PC-3 (cell line): ENCODE measurements around the gene ZNF394.

Experiments
- EZH2 ChIP-seq: fragments of 300-600 bp; sonication (generic); IDR thresholded peaks from one replicate; pipeline ENCODE4 v1.6.1; 2017; ENCODE audit warnings: antibody characterized with exemption, mild to moderate bottlenecking, low read length; ENCODE audit not compliant: unreplicated experiment
- EZH2phosphoT487 ChIP-seq: fragments of 300-600 bp; sonication (generic); IDR thresholded peaks from 2 replicates; pipeline ENCODE4 v1.6.1; 2018; ENCODE audit warnings: mild to moderate bottlenecking, antibody characterized with exemption, low read length, borderline replicate concordance
- TF ChIP-seq, protein P1 (sequence below): fragments of 300-600 bp; sonication (generic); conservative IDR thresholded peaks from 2 replicates; pipeline ENCODE4 v1.5.1; 2017; ENCODE audit warnings: antibody characterized with exemption, low read depth, mild to moderate bottlenecking, low read length

DNA sequence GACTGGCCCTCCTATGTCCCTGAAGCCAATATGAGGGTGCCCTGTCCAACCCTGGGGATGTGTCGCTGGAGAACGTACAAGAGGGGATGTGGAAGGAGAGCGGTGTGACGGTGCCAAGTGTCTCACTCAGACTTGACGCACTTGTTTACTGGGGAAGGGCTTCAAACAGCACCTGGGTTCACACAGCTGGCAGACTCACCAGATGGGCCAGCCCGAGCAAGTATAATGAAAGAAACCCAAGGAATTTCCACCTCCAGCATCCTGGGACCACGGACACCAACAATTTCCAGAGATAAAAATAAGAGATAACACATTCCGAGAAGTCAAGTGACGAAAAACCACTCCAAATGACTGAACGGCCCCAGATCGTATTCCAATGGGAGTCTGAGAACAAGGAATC, 39.4 kb downstream of the ZNF394 start:
- TF ChIP-seq, protein P1, sequence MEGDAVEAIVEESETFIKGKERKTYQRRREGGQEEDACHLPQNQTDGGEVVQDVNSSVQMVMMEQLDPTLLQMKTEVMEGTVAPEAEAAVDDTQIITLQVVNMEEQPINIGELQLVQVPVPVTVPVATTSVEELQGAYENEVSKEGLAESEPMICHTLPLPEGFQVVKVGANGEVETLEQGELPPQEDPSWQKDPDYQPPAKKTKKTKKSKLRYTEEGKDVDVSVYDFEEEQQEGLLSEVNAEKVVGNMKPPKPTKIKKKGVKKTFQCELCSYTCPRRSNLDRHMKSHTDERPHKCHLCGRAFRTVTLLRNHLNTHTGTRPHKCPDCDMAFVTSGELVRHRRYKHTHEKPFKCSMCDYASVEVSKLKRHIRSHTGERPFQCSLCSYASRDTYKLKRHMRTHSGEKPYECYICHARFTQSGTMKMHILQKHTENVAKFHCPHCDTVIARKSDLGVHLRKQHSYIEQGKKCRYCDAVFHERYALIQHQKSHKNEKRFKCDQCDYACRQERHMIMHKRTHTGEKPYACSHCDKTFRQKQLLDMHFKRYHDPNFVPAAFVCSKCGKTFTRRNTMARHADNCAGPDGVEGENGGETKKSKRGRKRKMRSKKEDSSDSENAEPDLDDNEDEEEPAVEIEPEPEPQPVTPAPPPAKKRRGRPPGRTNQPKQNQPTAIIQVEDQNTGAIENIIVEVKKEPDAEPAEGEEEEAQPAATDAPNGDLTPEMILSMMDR = no peak
- no peak for TF ChIP-seq EZH2
- TF ChIP-seq EZH2phosphoT487 = no peak
